Measurements from ENCODE around the gene C21orf91. TPM values are rescaled to one million over a fixed set of nuclear protein-coding genes. Genes with fewer than 3 reads are reported as not detected.

The C21orf91 gene
- total RNA-seq, 3 donors from 2014 or later: 8.0 to 12.8 (median 8.0) TPM

DNA sequence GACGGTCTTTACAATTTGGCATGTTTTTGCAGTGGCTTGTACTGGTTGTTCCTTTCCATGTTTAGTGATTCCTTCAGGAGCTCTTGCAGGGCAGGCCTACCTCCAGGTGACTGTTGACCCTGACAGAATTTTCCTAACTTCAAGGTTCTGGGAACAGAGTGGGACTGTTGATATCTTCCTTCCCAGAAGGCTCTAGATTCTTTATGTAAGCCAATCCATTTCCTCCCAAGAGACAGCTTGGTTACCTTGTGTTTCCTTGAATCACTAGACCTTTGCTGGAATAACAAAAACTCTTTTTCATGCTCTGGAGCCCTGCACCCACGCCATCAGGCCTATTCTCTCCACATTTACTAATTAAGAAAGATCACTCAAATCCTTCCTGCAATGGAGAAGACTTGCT is 67.0 kb downstream of the C21orf91 start:
- intact Hi-C loops (cut with DNase I, micrococcal nuclease): no loop called here
- Histone ChIP-seq H3K4me1 (ENCODE audit: low read depth) (no peaks in the 10 kb centered on the region), H3K4me3 (no peak overlapping the region), H3K9me3 (no peaks in the 10 kb centered on the region), H3K36me3 (ENCODE audit: low read depth) (no peaks in the 10 kb centered on the region)
- ATAC-seq (no peak), DNase-seq (no peak)
- TF ChIP-seq, protein P1, sequence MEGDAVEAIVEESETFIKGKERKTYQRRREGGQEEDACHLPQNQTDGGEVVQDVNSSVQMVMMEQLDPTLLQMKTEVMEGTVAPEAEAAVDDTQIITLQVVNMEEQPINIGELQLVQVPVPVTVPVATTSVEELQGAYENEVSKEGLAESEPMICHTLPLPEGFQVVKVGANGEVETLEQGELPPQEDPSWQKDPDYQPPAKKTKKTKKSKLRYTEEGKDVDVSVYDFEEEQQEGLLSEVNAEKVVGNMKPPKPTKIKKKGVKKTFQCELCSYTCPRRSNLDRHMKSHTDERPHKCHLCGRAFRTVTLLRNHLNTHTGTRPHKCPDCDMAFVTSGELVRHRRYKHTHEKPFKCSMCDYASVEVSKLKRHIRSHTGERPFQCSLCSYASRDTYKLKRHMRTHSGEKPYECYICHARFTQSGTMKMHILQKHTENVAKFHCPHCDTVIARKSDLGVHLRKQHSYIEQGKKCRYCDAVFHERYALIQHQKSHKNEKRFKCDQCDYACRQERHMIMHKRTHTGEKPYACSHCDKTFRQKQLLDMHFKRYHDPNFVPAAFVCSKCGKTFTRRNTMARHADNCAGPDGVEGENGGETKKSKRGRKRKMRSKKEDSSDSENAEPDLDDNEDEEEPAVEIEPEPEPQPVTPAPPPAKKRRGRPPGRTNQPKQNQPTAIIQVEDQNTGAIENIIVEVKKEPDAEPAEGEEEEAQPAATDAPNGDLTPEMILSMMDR (IDR thresholded peaks at IDR 0.05): no peak

DNA sequence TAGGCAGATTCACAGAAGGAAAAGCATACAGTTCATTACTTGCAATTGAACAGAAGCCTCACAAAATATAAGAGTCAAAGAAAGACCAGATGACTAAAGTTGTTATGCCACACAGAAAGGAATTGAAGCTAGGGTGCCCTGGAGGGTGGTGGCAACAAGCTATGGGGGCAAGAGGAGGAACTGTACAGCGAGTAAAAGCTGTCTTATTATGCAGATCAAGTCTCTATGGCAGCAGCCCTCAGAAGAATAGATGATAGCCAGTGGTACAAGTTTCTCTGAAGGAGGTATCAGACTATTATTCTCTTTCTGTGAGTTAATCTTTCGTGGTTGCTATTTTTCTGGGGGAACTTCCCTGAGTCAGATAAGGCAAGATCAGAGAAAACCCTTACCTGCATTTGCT is 72.2 kb downstream of the C21orf91 start:
- H3K9me3 ChIP-seq: peaks cover 3% of the 10 kb centered on the region
- no peaks in the 10 kb centered on the region for H3K4me1 ChIP-seq (ENCODE audit: low read depth)
- intact Hi-C loops (cut with DNase I, micrococcal nuclease): no loop called here
- no peak overlapping the region for H3K4me3 ChIP-seq
- ATAC-seq (no peak), DNase-seq (no peak)
- TF ChIP-seq, protein P1 (IDR thresholded peaks at IDR 0.05): no peak
- no peaks in the 10 kb centered on the region for H3K36me3 ChIP-seq (ENCODE audit: low read depth)

DNA sequence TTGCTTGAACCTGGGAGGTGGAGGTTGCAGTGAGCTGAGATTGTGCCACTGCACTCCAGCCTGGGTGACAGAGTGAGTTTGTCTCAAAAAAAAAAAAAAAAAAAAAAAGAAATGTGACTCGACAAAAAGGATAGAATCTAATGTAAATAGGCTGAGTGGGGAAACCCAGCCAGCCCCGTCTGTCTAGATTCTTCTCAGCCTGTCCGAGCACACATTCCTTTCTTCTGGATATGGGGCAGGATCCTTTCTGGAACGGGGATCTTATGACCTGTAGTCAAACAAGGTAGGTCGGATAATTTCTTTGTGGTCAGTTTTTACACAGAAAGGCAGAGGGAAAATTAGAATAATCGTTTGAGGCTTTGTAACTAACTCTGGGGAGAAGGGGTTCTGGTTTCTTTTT is 74.1 kb downstream of the C21orf91 start:
- intact Hi-C loops (cut with DNase I, micrococcal nuclease): no loop called here
- no peak for DNase-seq
- TF ChIP-seq, protein P1 (IDR thresholded peaks at IDR 0.05): no peak

GRCh38 chr21:17742940-17743592 is 76.1 kb downstream of the C21orf91 start:
- H3K4me1 ChIP-seq (ENCODE audit: low read depth): no peaks in the 10 kb centered on the region
- ATAC-seq (no peak), DNase-seq (no peak)
- H3K4me3 ChIP-seq: no peak overlapping the region
- no peaks in the 10 kb centered on the region for H3K36me3 ChIP-seq (ENCODE audit: low read depth)
- intact Hi-C loops (cut with DNase I, micrococcal nuclease): no loop called here
- peaks cover 3% of the 10 kb centered on the region for H3K9me3 ChIP-seq
- TF ChIP-seq, protein P1 (IDR thresholded peaks at IDR 0.05): no peak

More for the DNA sequence above, 74.1 kb downstream of the C21orf91 start:
- H3K4me3 ChIP-seq: no peak overlapping the region
- H3K36me3 ChIP-seq (ENCODE audit: low read depth): no peaks in the 10 kb centered on the region
- ATAC-seq: no peak
- H3K4me1 ChIP-seq (ENCODE audit: low read depth): no peaks in the 10 kb centered on the region
- H3K9me3 ChIP-seq: peaks cover 3% of the 10 kb centered on the region

- Histone ChIP-seq H3K4me1 (ENCODE audit: low read depth) (no peaks in the 10 kb centered on the region), H3K36me3 (ENCODE audit: low read depth) (no peaks in the 10 kb centered on the region), H3K9me3 (peaks cover 3% of the 10 kb centered on the region), H3K4me3 (no peak overlapping the region)
- intact Hi-C loops (cut with DNase I, micrococcal nuclease): no loop called here
- no peak for ATAC-seq
- DNase-seq: no peak
- TF ChIP-seq, protein P1 (IDR thresholded peaks at IDR 0.05): no peak
Observed at GRCh38 chr21:17742181-17742580, 77.0 kb downstream of the C21orf91 start.

Other genes starting within 250 kb of the C21orf91 start
- gene BTG3, start 206.5 kb downstream of the C21orf91 start, total RNA-seq: 10 to 100 TPM; 17.5 to 29.6 (median 19.0) TPM